ENCODE data around the gene PDE10A.
"Not testable (repeated sequence)": the region's sequence is repeated elsewhere in the genome, so short reads cannot be mapped to it uniquely, and the experiment has no call there.

The PDE10A gene

GRCh38 chr6:165621940-165622339 is 41.1 kb downstream of the PDE10A start:
- DNase-seq (ENCODE audit: low spot score) (no peak), ATAC-seq (ENCODE audit: low read depth) (no peak)
- Histone ChIP-seq H3K4me1 (ENCODE audit: insufficient read depth, poor library complexity, severe bottlenecking) (no peaks in the 10 kb centered on the region), H3K27ac (ENCODE audit: poor library complexity, severe bottlenecking) (no peak overlapping the region), H3K36me3 (ENCODE audit: low read depth) (no peaks in the 10 kb centered on the region), H3K9me3 (ENCODE audit: severe bottlenecking) (no peaks in the 10 kb centered on the region), H3K27me3 (ENCODE audit: insufficient read depth, poor library complexity, severe bottlenecking) (no peaks in the 10 kb centered on the region), H3K4me3 (ENCODE audit: severe bottlenecking) (no peak overlapping the region)
- TF ChIP-seq, protein P1, sequence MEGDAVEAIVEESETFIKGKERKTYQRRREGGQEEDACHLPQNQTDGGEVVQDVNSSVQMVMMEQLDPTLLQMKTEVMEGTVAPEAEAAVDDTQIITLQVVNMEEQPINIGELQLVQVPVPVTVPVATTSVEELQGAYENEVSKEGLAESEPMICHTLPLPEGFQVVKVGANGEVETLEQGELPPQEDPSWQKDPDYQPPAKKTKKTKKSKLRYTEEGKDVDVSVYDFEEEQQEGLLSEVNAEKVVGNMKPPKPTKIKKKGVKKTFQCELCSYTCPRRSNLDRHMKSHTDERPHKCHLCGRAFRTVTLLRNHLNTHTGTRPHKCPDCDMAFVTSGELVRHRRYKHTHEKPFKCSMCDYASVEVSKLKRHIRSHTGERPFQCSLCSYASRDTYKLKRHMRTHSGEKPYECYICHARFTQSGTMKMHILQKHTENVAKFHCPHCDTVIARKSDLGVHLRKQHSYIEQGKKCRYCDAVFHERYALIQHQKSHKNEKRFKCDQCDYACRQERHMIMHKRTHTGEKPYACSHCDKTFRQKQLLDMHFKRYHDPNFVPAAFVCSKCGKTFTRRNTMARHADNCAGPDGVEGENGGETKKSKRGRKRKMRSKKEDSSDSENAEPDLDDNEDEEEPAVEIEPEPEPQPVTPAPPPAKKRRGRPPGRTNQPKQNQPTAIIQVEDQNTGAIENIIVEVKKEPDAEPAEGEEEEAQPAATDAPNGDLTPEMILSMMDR (IDR thresholded peaks at IDR 0.05; ENCODE audit: poor library complexity, severe bottlenecking) = no peak

DNA sequence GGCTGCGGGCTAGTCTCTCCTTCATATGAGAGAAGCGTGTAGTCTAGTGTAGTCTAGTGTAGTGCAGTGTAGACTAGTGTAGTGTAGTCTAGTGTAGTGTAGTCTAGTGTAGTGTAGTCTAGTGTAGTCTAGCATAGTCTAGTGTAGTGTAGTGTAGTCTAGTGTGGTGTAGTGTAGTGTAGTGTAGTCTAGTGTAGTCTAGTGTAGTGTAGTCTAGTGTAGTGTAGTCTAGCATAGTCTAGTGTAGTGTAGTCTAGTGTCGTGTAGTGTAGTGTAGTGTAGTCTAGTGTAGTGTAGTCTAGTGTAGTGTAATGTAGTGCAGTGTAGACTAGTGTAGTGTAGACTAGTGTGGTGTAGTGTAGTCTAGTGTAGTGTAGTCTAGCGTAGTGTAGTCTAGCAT is 44.1 kb downstream of the PDE10A start:
- H3K36me3 ChIP-seq (ENCODE audit: low read depth); H3K27me3 ChIP-seq (ENCODE audit: insufficient read depth, poor library complexity, severe bottlenecking); H3K4me3 ChIP-seq (ENCODE audit: severe bottlenecking); H3K9me3 ChIP-seq (ENCODE audit: severe bottlenecking); H3K27ac ChIP-seq (ENCODE audit: poor library complexity, severe bottlenecking); ATAC-seq (ENCODE audit: low read depth); DNase-seq (ENCODE audit: low spot score); H3K4me1 ChIP-seq (ENCODE audit: insufficient read depth, poor library complexity, severe bottlenecking): not testable (repeated sequence)

DNA sequence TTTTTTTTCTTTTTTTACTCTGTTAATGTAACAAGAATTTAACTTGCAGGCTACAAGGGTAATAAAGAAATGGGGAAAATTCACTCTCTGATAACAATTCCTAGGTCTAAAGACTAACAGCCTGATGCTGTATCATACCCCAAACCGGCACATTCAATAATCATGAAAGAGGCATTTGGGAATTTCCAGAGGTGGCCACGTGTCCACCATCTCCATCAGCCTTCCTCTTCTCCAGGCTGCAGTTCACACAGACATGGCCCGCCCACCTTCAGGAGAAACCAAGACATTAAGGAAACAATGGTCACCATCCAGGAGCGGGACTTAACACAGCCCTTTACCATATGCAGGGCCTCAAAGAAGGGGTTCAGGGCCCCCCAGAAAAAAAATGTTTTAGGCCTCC is 44.8 kb downstream of the PDE10A start:
- no peaks in the 10 kb centered on the region for H3K36me3 ChIP-seq (ENCODE audit: low read depth)
- no peak overlapping the region for H3K4me3 ChIP-seq (ENCODE audit: severe bottlenecking)
- H3K27me3 ChIP-seq (ENCODE audit: insufficient read depth, poor library complexity, severe bottlenecking) = no peaks in the 10 kb centered on the region
- ATAC-seq (ENCODE audit: low read depth) = no peak
- no peak overlapping the region for H3K27ac ChIP-seq (ENCODE audit: poor library complexity, severe bottlenecking)
- TF ChIP-seq, protein P1 (IDR thresholded peaks at IDR 0.05; ENCODE audit: poor library complexity, severe bottlenecking) = no peak
- DNase-seq (ENCODE audit: low spot score) = no peak
- no peaks in the 10 kb centered on the region for H3K4me1 ChIP-seq (ENCODE audit: insufficient read depth, poor library complexity, severe bottlenecking)
- H3K9me3 ChIP-seq (ENCODE audit: severe bottlenecking) = no peaks in the 10 kb centered on the region

DNA sequence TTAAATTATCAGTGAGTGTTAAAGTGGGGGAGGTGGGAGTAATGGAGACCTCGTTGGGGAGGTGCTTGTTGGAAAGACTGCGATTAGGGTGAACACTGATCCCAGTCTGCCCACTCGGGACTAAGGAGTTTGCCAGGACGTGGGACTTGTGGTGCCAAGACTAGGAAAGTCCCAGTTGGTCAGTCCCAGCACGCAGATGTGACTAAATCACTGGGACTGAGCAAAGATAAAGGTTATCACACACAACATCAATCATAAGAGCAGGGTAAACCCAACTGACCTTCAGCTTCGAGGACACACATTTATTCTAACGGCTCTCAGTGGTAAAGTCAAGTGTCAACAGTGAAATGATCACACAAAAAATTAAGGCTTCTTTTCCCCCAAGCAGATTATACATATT is 45.5 kb downstream of the PDE10A start:
- ATAC-seq (ENCODE audit: low read depth) (no peak), DNase-seq (ENCODE audit: low spot score) (no peak)
- Histone ChIP-seq H3K4me1 (ENCODE audit: insufficient read depth, poor library complexity, severe bottlenecking) (no peaks in the 10 kb centered on the region), H3K9me3 (ENCODE audit: severe bottlenecking) (no peaks in the 10 kb centered on the region), H3K27me3 (ENCODE audit: insufficient read depth, poor library complexity, severe bottlenecking) (no peaks in the 10 kb centered on the region), H3K36me3 (ENCODE audit: low read depth) (no peaks in the 10 kb centered on the region), H3K4me3 (ENCODE audit: severe bottlenecking) (no peak overlapping the region), H3K27ac (ENCODE audit: poor library complexity, severe bottlenecking) (no peak overlapping the region)
- TF ChIP-seq, protein P1 (IDR thresholded peaks at IDR 0.05; ENCODE audit: poor library complexity, severe bottlenecking) = no peak

- Histone ChIP-seq H3K27me3 (ENCODE audit: insufficient read depth, poor library complexity, severe bottlenecking) (no peaks in the 10 kb centered on the region), H3K9me3 (ENCODE audit: severe bottlenecking) (no peaks in the 10 kb centered on the region), H3K4me1 (ENCODE audit: insufficient read depth, poor library complexity, severe bottlenecking) (no peaks in the 10 kb centered on the region), H3K27ac (ENCODE audit: poor library complexity, severe bottlenecking) (no peak overlapping the region), H3K4me3 (ENCODE audit: severe bottlenecking) (no peak overlapping the region), H3K36me3 (ENCODE audit: low read depth) (no peaks in the 10 kb centered on the region)
- no peak for ATAC-seq (ENCODE audit: low read depth)
- no peak for DNase-seq (ENCODE audit: low spot score)
- TF ChIP-seq, protein P1 (IDR thresholded peaks at IDR 0.05; ENCODE audit: poor library complexity, severe bottlenecking) = no peak
These were observed 46.9 kb downstream of the PDE10A start for GRCh38 chr6:165616116-165616515.
